ENCODE results near the gene A3GALT2.
"Not testable (repeated sequence)": the region's sequence is repeated elsewhere in the genome, so short reads cannot be mapped to it uniquely, and the experiment has no call there.

A3GALT2 gene

GRCh38 chr1:33309351-33309750, 11.5 kb downstream of the A3GALT2 start:
- not testable (repeated sequence) for DNase-seq

- DNase-seq, result no peak
These were observed 13.4 kb downstream of the A3GALT2 start for GRCh38 chr1:33307494-33307864.

GRCh38 chr1:33306653-33307493, 14.0 kb downstream of the A3GALT2 start:
- DNase-seq, result no peak

- no peak for DNase-seq
These were observed 14.9 kb downstream of the A3GALT2 start for GRCh38 chr1:33305816-33306652.

- no peak for DNase-seq
These were observed 15.9 kb downstream of the A3GALT2 start for GRCh38 chr1:33305016-33305415.

GRCh38 chr1:33302325-33302724, 18.6 kb downstream of the A3GALT2 start:
- no peak for DNase-seq

GRCh38 chr1:33301273-33301984, 19.5 kb downstream of the A3GALT2 start:
- DNase-seq, result no peak

- DNase-seq, result no peak
These were observed 20.2 kb downstream of the A3GALT2 start for GRCh38 chr1:33300673-33301072.

- no peak for DNase-seq
These were observed 21.3 kb downstream of the A3GALT2 start for GRCh38 chr1:33299461-33300155.

- DNase-seq, result peak; percentile 37
These were observed 22.1 kb downstream of the A3GALT2 start for GRCh38 chr1:33298623-33299277.

- DNase-seq, result no peak
These were observed 22.8 kb downstream of the A3GALT2 start for GRCh38 chr1:33297911-33298622.

GRCh38 chr1:33296824-33297223, 24.1 kb downstream of the A3GALT2 start:
- no peak for DNase-seq

GRCh38 chr1:33296082-33296458, 24.8 kb downstream of the A3GALT2 start:
- DNase-seq, result no peak

- peak; percentile 71 for DNase-seq
These were observed 25.3 kb downstream of the A3GALT2 start for GRCh38 chr1:33295450-33296081.

- no peak for DNase-seq
These were observed 25.9 kb downstream of the A3GALT2 start for GRCh38 chr1:33295023-33295422.

- no peak for DNase-seq
These were observed 26.6 kb downstream of the A3GALT2 start for GRCh38 chr1:33294071-33295010.

GRCh38 chr1:33292726-33293340, 28.1 kb downstream of the A3GALT2 start:
- no peak for DNase-seq

- not testable (repeated sequence) for DNase-seq
These were observed 30.3 kb downstream of the A3GALT2 start for GRCh38 chr1:33290615-33291014.

- DNase-seq, result no peak
These were observed 31.1 kb downstream of the A3GALT2 start for GRCh38 chr1:33289858-33290154.
